Heart right ventricle (tissue), 16 donors: ENCODE measurements around the gene MYOD1. TPM values are rescaled to one million over a fixed set of nuclear protein-coding genes. Genes with fewer than 3 reads are reported as not detected.

Experiments
- ATAC-seq, 8 donors: fragments of 200-7000 bp; cut with Tn5 transposase; one replicate each; pipeline ENCODE4 v1.9.1; 2020; ENCODE audit warnings: mild to moderate bottlenecking in 8 of 8, moderate library complexity in 8 of 8, moderate number of reproducible peaks in 1 of 8
- DNase-seq, 2 donors: peaks; one replicate each; pipeline ENCODE4 v3.0.0-alpha.2; 2020
- H3K27ac ChIP-seq, 10 donors: fragments of 200-600 bp; sonication (generic) in 2 of 10; one replicate each; pipeline versions ENCODE4 v1.5.0 to v1.8.0; 2020 to 2022; ENCODE audit warnings: mild to moderate bottlenecking in 3 of 10
- H3K27me3 ChIP-seq, 7 donors: fragments of 200-600 bp; one replicate each; pipeline ENCODE4 v1.8.0; 2021 to 2022; ENCODE audit warnings: mild to moderate bottlenecking in 2 of 7
- H3K36me3 ChIP-seq, 9 donors: fragments of 200-600 bp; sonication (generic) in 1 of 9; one replicate each; pipeline versions ENCODE4 v1.5.0 to v1.8.0; 2020 to 2022; ENCODE audit warnings: mild to moderate bottlenecking in 2 of 9
- H3K4me1 ChIP-seq, 9 donors: fragments of 200-600 bp; sonication (generic) in 1 of 9; one replicate each; pipeline versions ENCODE4 v1.5.0 to v1.8.0; 2020 to 2022; ENCODE audit warnings: mild to moderate bottlenecking in 4 of 9
- H3K4me3 ChIP-seq, 10 donors: fragments of 200-600 bp; sonication (generic) in 2 of 10; one replicate each; pipeline versions ENCODE4 v1.5.0 to v1.8.0; 2020 to 2022; ENCODE audit warnings: mild to moderate bottlenecking in 7 of 10, moderate library complexity in 2 of 10
- H3K9me3 ChIP-seq, 11 donors: fragments of 200-600 bp in 10 of 11; sonication (generic) in 2 of 11; one replicate each; pipeline versions ENCODE4 v1.5.0 to v1.8.0; 2013 to 2022; ENCODE audit warnings: mild to moderate bottlenecking in 2 of 11, control low read depth in 1 of 11, moderate library complexity in 1 of 11
- CTCF ChIP-seq, 9 donors: fragments of 200-600 bp; sonication (generic) in 2 of 9; IDR thresholded peaks; one replicate each; pipeline versions ENCODE4 v1.5.0 to v1.8.0; 2021 to 2022; ENCODE audit warnings: antibody characterized with exemption in 9 of 9, mild to moderate bottlenecking in 5 of 9, moderate library complexity in 1 of 9
- WGBS, 2 donors: extraction: QIAGEN DNeasy Blood & Tissue Kit; methylation state at CpG; one replicate each; pipeline ENCODE4 v1.1.7; 2013; ENCODE audit warnings: inconsistent platforms in 1 of 2; 5-methylcytosine and 5-hydroxymethylcytosine counted together
- intact Hi-C, 10 donors: fragments of 100-400 bp; cut with DNase I; formaldehyde crosslinking; loops; one replicate each; pipeline versions ENCODE4 v1.11.1 to v1.14.2; 2022
- polyA plus RNA-seq, 2 donors: library from polyadenylated mRNA; stranded (reverse); fragments of 200-250 nt; gene quantifications; one replicate each; pipeline ENCODE4 v1.2.3, GENCODE V29; 2013
- total RNA-seq, 10 donors: library from RNA; stranded (reverse); fragmentation: NEBNext Ultra II Directional in 3 of 10; extraction: Animal tissue kit (Norgen Biotek cat#: 25700) in 3 of 10; gene quantifications; one replicate each; pipeline versions ENCODE4 v1.2.1 to v1.2.4, GENCODE V29; 2021 to 2023
- donor health status: Arrhythmogenic right ventricular cardiomyopathy.
- donor health status: ischemic (EF 13 %, LVEDD 7.1; RV severe dilation, severe dysfunction).
- donor health status: healthy with polysubstance abuse.
- donor health status: DM: no; HTN: yes; CAD: no.
- donor health status: DM: no; HTN: no; CAD: no.
- donor health status: ischemic (EF 25% LVEDD 6.9; RV normal size, moderate dysfunction).
- donor health status: ischemic (EF 25% LVEDD 5.7; RV mildly dilated, moderate dysfunction).
- donor health status: healthy.
- donor health status: DM: yes; HTN: yes; CAD: no.
- donor health status: Ischemic cardiomyopathy.
- donor health status: ischemic (EF 35%, LVEDD 5.7; RV mildly dilated, moderate dysfunction).
- donor health status: nonischemic (EF 11% LVEDD 7.7; RV severe dilation, severe dysfunction).
- donor health status: DM: yes; HTN: yes; CAD: no.
- donor health status: PGD.
- donor health status: ischemic (EF 29% LVEDD 5.4; RV normal size, mild dysfunction).
- donor health status: nonischemic (EF 23%, LVEDD 6.1; RV moderate dilation, normal function).

Gene MYOD1
- total and polyA plus RNA-seq, 12 donors: 0.20 TPM; not detected in 11

- 14 to 22% methylated on average over 16 of the region's 16 CpGs for WGBS, 2 donors
- DNase-seq (no peak), ATAC-seq (no peak)
- intact Hi-C loops: loop anchor here in 3 of 10 donors (5.0 to 10.0 kb wide), 2 partner anchors 114 to 121 kb away; no protein-coding TSS in a partner anchor
- H3K4me3 ChIP-seq: no peak overlapping the region
- H3K36me3 ChIP-seq: no peaks in the 10 kb centered on the region
- H3K4me1 ChIP-seq: peaks cover 0 to 43% (median 18%) of the 10 kb centered on the region in 9 donors
- no peaks in the 10 kb centered on the region for H3K9me3 ChIP-seq
- no peak for TF ChIP-seq CTCF (IDR thresholded peaks at IDR 0.05)
- peaks cover 25 to 87% (median 81%) of the 10 kb centered on the region in 7 donors for H3K27me3 ChIP-seq
- no peak overlapping the region for H3K27ac ChIP-seq
Observed at GRCh38 chr11:17718510-17718962, 835 bp upstream of the MYOD1 start.

- WGBS, 2 donors: 2% methylated on average over 85 of the region's 85 CpGs
- intact Hi-C loops: loop anchor here in 8 of 10 donors (2.0 to 10.0 kb wide), 4 partner anchors 115 to 125 kb away; no protein-coding TSS in a partner anchor
Observed at GRCh38 chr11:17719938-17720795, 796 bp downstream of the MYOD1 start.

GRCh38 chr11:17720796-17721171, 1.4 kb downstream of the MYOD1 start:
- DNase-seq (no peak), ATAC-seq (peak in 2 of 8 donors; percentile 9 to 42)
- Histone ChIP-seq H3K27me3 (peaks cover 25 to 92% (median 88%) of the 10 kb centered on the region in 7 donors), H3K36me3 (no peaks in the 10 kb centered on the region), H3K27ac (no peak overlapping the region), H3K9me3 (no peaks in the 10 kb centered on the region), H3K4me3 (peak overlapping the region in 1 of 10 donors; percentile 15), H3K4me1 (peaks cover 0 to 32% (median 18%) of the 10 kb centered on the region in 9 donors)
- TF ChIP-seq CTCF (IDR thresholded peaks at IDR 0.05): no peak
- WGBS, 2 donors: 3 to 4% methylated on average over 24 of the region's 24 CpGs
- intact Hi-C loops: loop anchor here in 5 of 10 donors (2.0 to 10.0 kb wide), 4 partner anchors 116 to 126 kb away; no protein-coding TSS in a partner anchor

More at GRCh38 chr11:17719938-17720795, 796 bp downstream of the MYOD1 start:
- DNase-seq (no peak), ATAC-seq (peak in 4 of 8 donors; percentile 42 to 63 (median 50))
- peak overlapping the region in 2 of 10 donors; percentile 8 to 15 for H3K4me3 ChIP-seq
- peak in 5 of 9 donors; percentile 26 to 46 (median 30) for TF ChIP-seq CTCF (IDR thresholded peaks at IDR 0.05)
- H3K4me1 ChIP-seq: peaks cover 0 to 32% (median 18%) of the 10 kb centered on the region in 9 donors
- no peaks in the 10 kb centered on the region for H3K9me3 ChIP-seq
- no peaks in the 10 kb centered on the region for H3K36me3 ChIP-seq
- no peak overlapping the region for H3K27ac ChIP-seq
- peaks cover 25 to 90% (median 86%) of the 10 kb centered on the region in 7 donors for H3K27me3 ChIP-seq

GRCh38 chr11:17721242-17721999, 2.0 kb downstream of the MYOD1 start:
- TF ChIP-seq CTCF (IDR thresholded peaks at IDR 0.05): no peak
- Histone ChIP-seq H3K4me3 (no peak overlapping the region), H3K27me3 (peaks cover 25 to 90% (median 84%) of the 10 kb centered on the region in 7 donors), H3K4me1 (peaks cover 0 to 32% (median 18%) of the 10 kb centered on the region in 9 donors), H3K27ac (no peak overlapping the region), H3K36me3 (no peaks in the 10 kb centered on the region), H3K9me3 (no peaks in the 10 kb centered on the region)
- DNase-seq: no peak
- intact Hi-C loops: loop anchor here in 5 of 10 donors (2.0 to 10.0 kb wide), 4 partner anchors 117 to 127 kb away; no protein-coding TSS in a partner anchor
- WGBS, 2 donors: 6 to 7% methylated on average over 56 of the region's 56 CpGs
- peak in 1 of 8 donors; percentile 37 for ATAC-seq
